NB4 (cell line): ENCODE measurements around the gene OTUD7B.

Experiments
- DNase-seq: peaks from one replicate; pipeline ENCODE4 v3.0.0; 2010; ENCODE audit warnings: low read depth
- H3K4me3 ChIP-seq: one replicate; pipeline ENCODE4 v1.5.1; 2011; ENCODE audit warnings: mild to moderate bottlenecking, low read depth, low read length, moderate library complexity
- CTCF ChIP-seq: IDR thresholded peaks from one replicate; pipeline ENCODE4 v1.5.1; 2012; ENCODE audit warnings: low read depth, low read length
- MAX ChIP-seq: IDR thresholded peaks from 2 replicates; pipeline ENCODE4 v1.6.1; 2011; ENCODE audit warnings: low read depth, low read length
- MYC ChIP-seq: IDR thresholded peaks from 2 replicates; pipeline ENCODE4 v1.6.1; 2011; ENCODE audit warnings: low read depth, low read length
- POLR2A ChIP-seq: IDR thresholded peaks from 2 replicates; pipeline ENCODE4 v1.6.1; 2011; ENCODE audit warnings: mild to moderate bottlenecking; ENCODE audit not compliant: insufficient read length; ENCODE audit errors: extremely low read depth

Gene OTUD7B

GRCh38 chr1:149967646-149968045 lies 42.9 kb downstream of the OTUD7B start:
- no peak overlapping the region for H3K4me3 ChIP-seq
- DNase-seq, result no peak

GRCh38 chr1:149967041-149967440 lies 43.5 kb downstream of the OTUD7B start:
- no peak for DNase-seq
- no peak overlapping the region for H3K4me3 ChIP-seq
- TF ChIP-seq MAX (no peak), POLR2A (no peak), CTCF (no peak)

More at GRCh38 chr1:149967646-149968045, 42.9 kb downstream of the OTUD7B start:
- TF ChIP-seq POLR2A, result no peak
- TF ChIP-seq MYC, result no peak
- no peak for TF ChIP-seq MAX
- TF ChIP-seq CTCF, result no peak

GRCh38 chr1:149966405-149966804 lies 44.1 kb downstream of the OTUD7B start:
- DNase-seq, result no peak
- H3K4me3 ChIP-seq, result no peak overlapping the region
- TF ChIP-seq POLR2A (no peak), MAX (no peak), MYC (no peak), CTCF (no peak)

GRCh38 chr1:149965440-149965839 lies 45.1 kb downstream of the OTUD7B start:
- TF ChIP-seq POLR2A (no peak), MYC (no peak), CTCF (no peak), MAX (no peak)
- no peak for DNase-seq
- no peak overlapping the region for H3K4me3 ChIP-seq

- TF ChIP-seq CTCF (no peak), POLR2A (no peak), MAX (no peak), MYC (no peak)
- DNase-seq, result no peak
- H3K4me3 ChIP-seq, result no peak overlapping the region
These were observed 47.2 kb downstream of the OTUD7B start for GRCh38 chr1:149963358-149963757.

- no peak for DNase-seq
- H3K4me3 ChIP-seq, result no peak overlapping the region
- no peak for TF ChIP-seq CTCF
These were observed 47.8 kb downstream of the OTUD7B start for GRCh38 chr1:149962736-149963135.
